B cell (primary cell): ENCODE measurements around the gene R3HDM4. TPM values are rescaled to one million over a fixed set of nuclear protein-coding genes. Genes with fewer than 3 reads are reported as not detected.
"Not testable (repeated sequence)": the region's sequence is repeated elsewhere in the genome, so short reads cannot be mapped to it uniquely, and the experiment has no call there.

Source experiments
- ATAC-seq: fragments of 200-7000 bp; cut with Tn5 transposase; one replicate; pipeline ENCODE4 v1.10.0; 2021; ENCODE audit warnings: low read depth, mild to moderate bottlenecking, moderate number of reproducible peaks, moderate library complexity
- CTCF ChIA-PET: fragments of 350-600 bp; sonication (Branson Sonifier 250); formaldehyde crosslinking; loops from one replicate; lab custom pipeline; 2021; ENCODE audit warnings: antibody characterized with exemption, inconsistent platforms; lab: Charles Lee
- POLR2A ChIA-PET: fragments of 350-600 bp; sonication (Branson Sonifier 250); formaldehyde crosslinking; loops from one replicate; lab custom pipeline; 2021; ENCODE audit warnings: antibody characterized with exemption; lab: Charles Lee
- DNase-seq: peaks from one replicate; pipeline ENCODE4 v3.0.0; 2013
- H2AFZ ChIP-seq: 2 replicates; pipeline ENCODE4 v1.6.1; 2012; ENCODE audit warnings: mild to moderate bottlenecking, low read depth, low read length; ENCODE audit not compliant: insufficient read depth, poor library complexity, severe bottlenecking
- H3K27ac ChIP-seq, 2 donors: 1 replicate in 1 of 2; 2 replicates in 1 of 2; pipeline ENCODE4 v1.5.1; 2012 to 2013; ENCODE audit warnings: low read length in 2 of 2, mild to moderate bottlenecking in 2 of 2, moderate library complexity in 1 of 2
- H3K27me3 ChIP-seq, 4 experiments: fragments of 200-600 bp in 1 of 4; sonication (generic) in 1 of 4; replicated peaks in 1 of 4; 1 replicate in 2 of 4; 2 replicates in 2 of 4; pipeline versions ENCODE4 v1.6.1 to v1.7.0; 2013 to 2016; ENCODE audit warnings: low read length in 3 of 4, mild to moderate bottlenecking in 2 of 4, mixed read lengths in 1 of 4, moderate library complexity in 1 of 4; ENCODE audit not compliant: insufficient read depth in 4 of 4, control insufficient read depth in 3 of 4; ENCODE audit errors: control extremely low read depth in 1 of 4
- H3K36me3 ChIP-seq, 2 experiments: replicated peaks in 1 of 2; 1 replicate in 1 of 2; 2 replicates in 1 of 2; pipeline versions ENCODE4 v1.6.1 to v1.7.1; 2013; ENCODE audit warnings: low read length in 1 of 2; ENCODE audit not compliant: insufficient read depth in 2 of 2, control insufficient read depth in 1 of 2; ENCODE audit errors: control extremely low read depth in 1 of 2, extremely low read depth in 1 of 2
- H3K4me1 ChIP-seq, 2 donors: fragments of 200-600 bp in 1 of 2; sonication (generic) in 1 of 2; 1 replicate in 1 of 2; 2 replicates in 1 of 2; pipeline versions ENCODE4 v1.5.1 to v1.6.1; 2013 to 2017; ENCODE audit warnings: low read length in 2 of 2; ENCODE audit not compliant: control insufficient read depth in 2 of 2, insufficient read depth in 2 of 2
- H3K4me2 ChIP-seq: replicated peaks from 2 replicates; pipeline ENCODE3; 2012; ENCODE audit warnings: mild to moderate bottlenecking, low read depth, low read length; ENCODE audit not compliant: poor library complexity, severe bottlenecking
- H3K4me3 ChIP-seq, 5 experiments: fragments of 200-600 bp in 1 of 5; sonication (generic) in 1 of 5; 1 replicate in 3 of 5; 2 replicates in 2 of 5; pipeline versions ENCODE4 v1.5.1 to v1.7.0; 2011 to 2016; ENCODE audit warnings: low read length in 4 of 5, mild to moderate bottlenecking in 4 of 5, low read depth in 2 of 5, control low read depth in 1 of 5, moderate library complexity in 1 of 5; ENCODE audit not compliant: insufficient read depth in 1 of 5; ENCODE audit errors: control extremely low read depth in 1 of 5, extremely low read depth in 1 of 5
- H3K79me2 ChIP-seq: fragments of 200-600 bp; sonication (generic); one replicate; pipeline ENCODE4 v1.6.0; 2016; ENCODE audit warnings: low read length; ENCODE audit not compliant: control insufficient read depth, insufficient read depth
- H3K9ac ChIP-seq: fragments of 200-600 bp; sonication (generic); 2 replicates; pipeline ENCODE4 v1.6.1; 2017; ENCODE audit warnings: mild to moderate bottlenecking, low read length, moderate library complexity
- H3K9me3 ChIP-seq, 3 donors: one replicate each; pipeline versions ENCODE4 v1.6.1 to v1.7.1; 2013; ENCODE audit warnings: low read length in 2 of 3; ENCODE audit not compliant: control insufficient read depth in 2 of 3, insufficient read depth in 1 of 3; ENCODE audit errors: control extremely low read depth in 1 of 3
- H4K20me1 ChIP-seq: 2 replicates; pipeline ENCODE4 v1.6.0; 2012; ENCODE audit warnings: mild to moderate bottlenecking, low read length; ENCODE audit not compliant: insufficient read depth, control insufficient read depth, poor library complexity, severe bottlenecking
- H3K27ac Mint-ChIP-seq: one replicate; pipeline ENCODE4 v1.8.0; 2021; ENCODE audit warnings: mixed read lengths
- H3K27me3 Mint-ChIP-seq: one replicate; pipeline ENCODE4 v1.8.0; 2021; ENCODE audit warnings: mixed read lengths
- H3K4me1 Mint-ChIP-seq: one replicate; pipeline ENCODE4 v1.8.0; 2021; ENCODE audit warnings: mixed read lengths
- H3K4me3 Mint-ChIP-seq: one replicate; pipeline ENCODE4 v1.8.0; 2021; ENCODE audit warnings: mixed read lengths
- H3K9me3 Mint-ChIP-seq: one replicate; pipeline ENCODE4 v1.8.0; 2022; ENCODE audit warnings: mixed read lengths; ENCODE audit not compliant: insufficient read depth
- EZH2 ChIP-seq: IDR thresholded peaks from 2 replicates; pipeline ENCODE4 v1.6.1; 2012; ENCODE audit warnings: borderline replicate concordance, low read depth, mild to moderate bottlenecking, moderate library complexity, low read length; ENCODE audit not compliant: insufficient read depth, poor library complexity, severe bottlenecking
- WGBS: methylation state at CpG from one replicate; pipeline ENCODE4 v1.1.5; 2013; ENCODE audit warnings: missing lambda C conversion rate; ENCODE audit not compliant: insufficient coverage; 5-methylcytosine and 5-hydroxymethylcytosine counted together
- intact Hi-C: fragments of 100-400 bp; cut with micrococcal nuclease; formaldehyde crosslinking; loops from one replicate; pipeline ENCODE4 v1.10.0; 2022
- polyA plus RNA-seq: library from polyadenylated mRNA; depleted of rRNA; stranded (reverse); fragments of >200 nt; gene quantifications from 2 replicates; pipeline ENCODE4 v1.2.3, GENCODE V29; 2012
- total RNA-seq, 2 donors: library from RNA; stranded (reverse); fragments of 120-200 nt in 1 of 2; gene quantifications; 1 replicate in 1 of 2; 2 replicates in 1 of 2; pipeline versions ENCODE4 v1.2.3 to v1.2.4, GENCODE V29; 2013 to 2022
- TF ChIP-seq, protein P1 (sequence below): fragments of 200-600 bp; IDR thresholded peaks from one replicate; pipeline ENCODE4 v1.8.0; 2022; ENCODE audit warnings: antibody characterized with exemption, mild to moderate bottlenecking

R3HDM4 gene
- total and polyA plus RNA-seq, 2 donors (not counting 1 experiment from before 2014, with no cell fraction given) = 168 to 176 TPM

GRCh38 chr19:958967-959855, 46.2 kb upstream of the R3HDM4 start:
- ChIA-PET CTCF (no interaction called here), POLR2A (no interaction called here)
- H3K4me3 ChIP-seq = no peak overlapping the region
- intact Hi-C loops = no loop called here
- no peak overlapping the region for H2AFZ ChIP-seq
- H3K79me2 ChIP-seq = peaks cover 35% of the 10 kb centered on the region
- TF ChIP-seq, protein P1, sequence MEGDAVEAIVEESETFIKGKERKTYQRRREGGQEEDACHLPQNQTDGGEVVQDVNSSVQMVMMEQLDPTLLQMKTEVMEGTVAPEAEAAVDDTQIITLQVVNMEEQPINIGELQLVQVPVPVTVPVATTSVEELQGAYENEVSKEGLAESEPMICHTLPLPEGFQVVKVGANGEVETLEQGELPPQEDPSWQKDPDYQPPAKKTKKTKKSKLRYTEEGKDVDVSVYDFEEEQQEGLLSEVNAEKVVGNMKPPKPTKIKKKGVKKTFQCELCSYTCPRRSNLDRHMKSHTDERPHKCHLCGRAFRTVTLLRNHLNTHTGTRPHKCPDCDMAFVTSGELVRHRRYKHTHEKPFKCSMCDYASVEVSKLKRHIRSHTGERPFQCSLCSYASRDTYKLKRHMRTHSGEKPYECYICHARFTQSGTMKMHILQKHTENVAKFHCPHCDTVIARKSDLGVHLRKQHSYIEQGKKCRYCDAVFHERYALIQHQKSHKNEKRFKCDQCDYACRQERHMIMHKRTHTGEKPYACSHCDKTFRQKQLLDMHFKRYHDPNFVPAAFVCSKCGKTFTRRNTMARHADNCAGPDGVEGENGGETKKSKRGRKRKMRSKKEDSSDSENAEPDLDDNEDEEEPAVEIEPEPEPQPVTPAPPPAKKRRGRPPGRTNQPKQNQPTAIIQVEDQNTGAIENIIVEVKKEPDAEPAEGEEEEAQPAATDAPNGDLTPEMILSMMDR = no peak
- TF ChIP-seq EZH2 = no peak
- Mint-ChIP-seq H3K27ac (no peak overlapping the region), H3K27me3 (no peaks in the 10 kb centered on the region), H3K4me3 (no peak overlapping the region), H3K9me3 (no peaks in the 10 kb centered on the region), H3K4me1 (peaks cover 7% of the 10 kb centered on the region)
- H3K27ac ChIP-seq = no peak overlapping the region
- peaks cover 0 to 31% of the 10 kb centered on the region in 2 experiments for H3K36me3 ChIP-seq
- H3K4me1 ChIP-seq = peaks cover 3 to 14% of the 10 kb centered on the region in 2 donors
- H3K27me3 ChIP-seq = no peaks in the 10 kb centered on the region
- no peak overlapping the region for H3K4me2 ChIP-seq
- H3K9ac ChIP-seq = no peak overlapping the region
- 96% methylated on average over 28 of the region's 36 CpGs for WGBS
- H4K20me1 ChIP-seq = peaks cover 50% of the 10 kb centered on the region
- DNase-seq (no peak), ATAC-seq (no peak)
- H3K9me3 ChIP-seq = no peaks in the 10 kb centered on the region

- peaks cover 66% of the 10 kb centered on the region for H4K20me1 ChIP-seq
- 96% methylated on average over 4 of the region's 9 CpGs for WGBS
- POLR2A ChIA-PET = interaction anchor here (0.7 kb wide), 1 partner anchor 53 kb away, joined by 13 read pairs; no protein-coding TSS in a partner anchor
Observed at GRCh38 chr19:957578-957977, 44.6 kb upstream of the R3HDM4 start.

More at GRCh38 chr19:957578-957977, 44.6 kb upstream of the R3HDM4 start:
- H3K4me2 ChIP-seq, H3K27me3 Mint-ChIP-seq, H3K4me3 ChIP-seq, H3K4me3 Mint-ChIP-seq, H2AFZ ChIP-seq, H3K9me3 Mint-ChIP-seq, DNase-seq, H3K27me3 ChIP-seq, intact Hi-C loops, ATAC-seq, H3K9ac ChIP-seq, H3K27ac ChIP-seq, H3K27ac Mint-ChIP-seq, H3K9me3 ChIP-seq: not testable (repeated sequence)
- peaks cover 16% of the 10 kb centered on the region for H3K4me1 Mint-ChIP-seq
- CTCF ChIA-PET = interaction anchor here (0.6 kb wide), 1 partner anchor 55 kb away, joined by 3 read pairs; no protein-coding TSS in a partner anchor
- peaks cover 51% of the 10 kb centered on the region for H3K79me2 ChIP-seq
- H3K36me3 ChIP-seq = peaks cover 0 to 21% of the 10 kb centered on the region in 2 experiments
- H3K4me1 ChIP-seq = peaks cover 19 to 30% of the 10 kb centered on the region in 2 donors
